TTC549 (cell line): ENCODE measurements around the gene UPK1A.

Source experiments
- FAIRE-seq: peaks from 2 replicates; lab custom pipeline; 2012; peaks lifted over from hg19 to GRCh38; lab: Jason Lieb, UNC

Gene UPK1A

DNA sequence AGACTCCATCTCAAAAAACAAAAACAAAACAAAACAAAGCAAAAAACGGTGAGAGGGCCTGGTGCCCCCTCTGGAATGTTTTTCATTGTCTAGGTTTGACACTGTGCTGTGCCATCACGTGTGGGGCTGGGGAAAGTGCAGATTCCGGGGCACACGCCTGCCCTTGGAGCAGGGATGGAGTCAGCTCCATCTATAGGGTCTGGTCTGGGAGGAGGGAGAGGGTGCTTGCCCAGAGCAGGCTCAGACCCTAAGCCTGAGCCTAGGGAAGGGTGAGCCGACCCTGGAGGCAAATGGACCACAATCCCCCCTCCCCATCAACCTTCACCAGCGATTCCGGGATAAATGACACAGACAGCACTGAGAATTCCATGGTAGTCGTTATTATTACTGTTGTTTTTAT, 27.1 kb downstream of the UPK1A start:
- no peak for FAIRE-seq

GRCh38 chr19:35693835-35694599, 27.7 kb downstream of the UPK1A start:
- no peak for FAIRE-seq

- FAIRE-seq = no peak
Measured at GRCh38 chr19:35695895-35696422, 29.6 kb downstream of the UPK1A start.

DNA sequence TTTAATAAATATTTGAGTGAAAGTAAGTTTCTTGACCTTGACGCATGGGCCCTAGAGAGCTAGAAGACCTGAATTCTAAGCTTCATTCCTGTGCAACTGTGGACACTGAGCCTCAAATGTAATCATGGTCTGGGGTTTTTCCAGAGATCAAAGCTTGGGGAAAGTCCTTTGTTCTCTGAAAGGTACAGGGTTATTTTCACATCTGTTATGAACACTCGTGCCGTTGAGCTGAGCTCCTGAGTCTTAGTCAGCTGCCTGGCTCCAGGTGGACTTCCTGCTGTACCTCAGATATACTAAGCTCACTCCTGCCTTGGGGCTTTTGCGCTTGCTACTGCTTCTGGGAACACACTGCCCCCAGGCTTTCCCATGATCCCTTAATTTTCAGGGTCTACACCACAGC, 30.5 kb downstream of the UPK1A start:
- no peak for FAIRE-seq

- FAIRE-seq = peak; percentile 93
Measured at GRCh38 chr19:35702223-35703012, 36.1 kb downstream of the UPK1A start.

DNA sequence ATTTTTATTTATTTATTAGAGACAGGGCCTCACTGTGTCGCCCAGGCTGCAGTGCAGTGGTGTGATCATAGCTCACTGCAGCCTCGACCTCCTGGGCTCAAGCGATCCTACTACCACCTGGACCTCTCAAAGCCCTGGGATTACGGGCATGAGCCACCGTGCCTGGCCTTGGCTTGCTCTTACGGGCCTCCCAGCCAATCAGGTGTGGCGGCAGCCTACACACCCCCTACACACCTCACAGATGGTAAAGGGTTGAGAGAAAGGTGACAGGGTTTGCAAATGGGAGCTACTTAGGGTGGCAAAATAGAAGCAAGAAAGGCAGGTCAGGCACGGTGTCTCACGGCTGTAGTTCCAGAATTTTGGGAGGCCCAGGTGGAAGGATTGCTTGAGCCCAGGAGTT, 37.0 kb downstream of the UPK1A start:
- no peak for FAIRE-seq

DNA sequence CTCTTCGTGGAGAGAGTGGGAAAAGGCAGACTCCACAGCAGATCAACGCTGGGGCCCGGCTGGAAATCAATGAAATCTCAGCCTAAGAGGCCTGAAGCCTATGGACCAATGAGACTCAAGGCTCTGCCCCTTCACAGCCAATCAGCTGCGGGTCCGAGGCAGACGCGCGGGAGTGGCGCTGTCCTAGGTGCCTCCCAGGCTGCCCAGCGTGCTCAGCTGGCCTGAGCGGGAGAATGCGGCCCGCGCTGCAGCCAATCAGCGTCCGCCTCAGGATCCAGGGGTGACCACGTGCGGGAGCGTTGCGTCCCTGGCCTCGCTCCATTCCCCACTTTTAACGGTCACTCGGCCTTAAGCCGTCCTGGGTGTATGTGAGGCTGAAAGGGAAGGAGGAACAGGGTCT, 37.9 kb downstream of the UPK1A start, which contains the start of gene ZBTB32:
ZBTB32 (plus strand) TSS at position 341 of the 400 bp plus-strand sequence. CDS start 10,069 bp downstream, outside the sequence.
- no peak for FAIRE-seq

GRCh38 chr19:35708391-35708790, 42.1 kb downstream of the UPK1A start:
- no peak for FAIRE-seq

DNA sequence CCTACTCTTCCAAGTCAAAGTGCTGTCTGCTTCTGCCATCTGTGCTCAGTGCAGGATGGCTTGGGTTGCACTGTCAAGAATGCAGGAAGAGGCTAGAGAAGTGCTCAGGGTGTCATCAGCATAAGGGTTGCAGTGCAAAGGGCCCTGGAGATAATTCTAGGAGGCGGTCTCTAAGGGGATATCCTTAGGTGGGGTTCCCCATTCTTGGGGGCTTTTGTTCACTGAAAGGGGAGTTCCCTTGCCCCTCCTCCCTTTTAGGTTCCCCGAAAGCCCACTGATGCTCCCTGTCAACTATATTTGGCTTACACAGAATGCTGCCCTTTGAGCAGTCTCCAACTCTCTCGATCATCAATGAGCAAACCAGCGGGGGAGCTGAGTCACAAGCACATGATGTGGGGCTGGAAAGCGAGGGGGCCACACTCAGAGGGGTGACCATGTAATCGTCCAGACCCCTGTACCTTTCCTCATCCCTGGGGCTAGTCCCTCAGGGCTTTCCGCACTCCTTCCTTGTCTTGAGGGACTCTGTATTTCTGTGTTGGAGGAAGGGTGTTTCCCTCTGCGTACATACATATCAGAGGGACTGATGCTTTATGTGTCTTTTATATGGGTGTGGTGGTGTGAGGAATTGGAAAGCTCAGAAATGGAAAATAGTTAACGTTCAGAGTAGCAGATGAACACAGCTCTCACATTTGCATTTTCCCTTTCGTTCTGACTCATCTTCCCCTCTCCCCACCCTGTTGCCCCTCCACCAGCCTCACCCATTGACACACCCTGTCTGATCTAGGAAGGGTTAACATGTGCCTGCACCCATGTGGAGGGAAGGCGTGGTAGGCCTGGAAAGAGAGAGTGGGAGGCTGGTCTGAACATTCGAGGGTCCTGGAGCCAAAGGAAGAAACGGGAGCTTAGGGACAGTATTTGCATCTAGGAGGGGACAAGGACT, 44.7 kb downstream of the UPK1A start:
- no peak for FAIRE-seq

GRCh38 chr19:35712567-35713505, 46.5 kb downstream of the UPK1A start:
- FAIRE-seq = no peak

DNA sequence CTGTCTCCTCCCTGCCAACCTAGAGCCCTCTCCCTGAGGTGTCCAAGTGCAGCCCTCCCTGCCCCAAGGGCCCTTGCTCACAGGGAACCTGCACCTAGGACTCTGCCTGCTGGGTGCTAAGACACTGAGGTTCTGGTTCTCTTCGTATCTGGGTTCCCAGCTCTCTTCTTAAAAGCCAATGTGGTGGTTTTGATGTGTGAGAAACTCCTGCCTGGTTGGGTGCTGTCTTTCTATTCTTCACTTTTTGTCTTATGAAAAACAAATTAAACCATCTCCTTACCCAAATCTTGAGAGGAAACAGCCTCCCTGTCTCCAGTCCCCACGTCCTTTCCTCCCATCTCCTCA, 47.2 kb downstream of the UPK1A start:
- no peak for FAIRE-seq

GRCh38 chr19:35713904-35714495, 47.7 kb downstream of the UPK1A start:
- FAIRE-seq = no peak

GRCh38 chr19:35714601-35715354, 48.5 kb downstream of the UPK1A start:
- no peak for FAIRE-seq

GRCh38 chr19:35715355-35715809, 49.1 kb downstream of the UPK1A start:
- FAIRE-seq = no peak

- FAIRE-seq = no peak
Measured at GRCh38 chr19:35715981-35716800, 49.9 kb downstream of the UPK1A start.

DNA sequence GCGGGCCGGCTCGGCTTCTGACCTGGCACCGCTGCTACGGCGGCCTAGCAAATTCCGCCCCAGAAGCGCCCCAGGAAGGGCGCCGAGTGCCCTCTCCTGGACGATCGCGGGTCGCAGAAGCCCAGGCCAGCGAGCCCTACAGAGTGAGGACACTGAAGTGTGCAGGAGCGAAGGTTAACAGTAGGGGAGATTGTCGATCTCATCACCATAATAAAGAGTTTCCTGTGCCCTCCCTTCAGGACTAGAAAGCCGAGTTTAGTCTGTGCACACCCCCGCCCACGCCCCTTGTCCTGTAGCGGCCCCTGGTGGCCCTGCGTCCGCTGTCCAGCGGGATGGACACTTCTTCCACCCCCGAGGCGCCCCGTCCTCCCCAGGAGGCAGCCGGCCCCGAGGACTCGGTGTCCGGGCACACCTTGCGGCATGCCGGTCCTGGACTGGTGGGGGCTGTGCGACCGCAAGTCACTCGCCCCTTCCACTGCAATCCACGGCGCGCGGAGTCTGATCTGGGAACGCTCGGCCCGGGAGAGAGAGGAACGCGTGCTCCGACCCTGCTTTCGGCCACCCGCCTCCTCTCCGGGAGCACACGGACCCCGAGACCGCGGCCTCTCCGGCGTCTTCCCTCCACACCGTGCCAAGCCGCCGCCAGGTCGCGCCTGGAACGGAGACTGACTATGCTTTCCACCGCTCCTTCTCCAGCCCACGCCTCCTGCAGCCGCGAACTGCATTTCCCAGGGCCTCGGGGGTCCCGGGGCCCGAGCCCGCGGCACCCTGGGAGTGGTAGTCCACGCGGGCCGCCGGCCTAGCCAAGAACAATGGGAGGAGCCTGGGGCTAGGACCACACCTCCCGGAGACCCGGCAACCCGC, 50.7 kb downstream of the UPK1A start:
- FAIRE-seq = no peak

DNA sequence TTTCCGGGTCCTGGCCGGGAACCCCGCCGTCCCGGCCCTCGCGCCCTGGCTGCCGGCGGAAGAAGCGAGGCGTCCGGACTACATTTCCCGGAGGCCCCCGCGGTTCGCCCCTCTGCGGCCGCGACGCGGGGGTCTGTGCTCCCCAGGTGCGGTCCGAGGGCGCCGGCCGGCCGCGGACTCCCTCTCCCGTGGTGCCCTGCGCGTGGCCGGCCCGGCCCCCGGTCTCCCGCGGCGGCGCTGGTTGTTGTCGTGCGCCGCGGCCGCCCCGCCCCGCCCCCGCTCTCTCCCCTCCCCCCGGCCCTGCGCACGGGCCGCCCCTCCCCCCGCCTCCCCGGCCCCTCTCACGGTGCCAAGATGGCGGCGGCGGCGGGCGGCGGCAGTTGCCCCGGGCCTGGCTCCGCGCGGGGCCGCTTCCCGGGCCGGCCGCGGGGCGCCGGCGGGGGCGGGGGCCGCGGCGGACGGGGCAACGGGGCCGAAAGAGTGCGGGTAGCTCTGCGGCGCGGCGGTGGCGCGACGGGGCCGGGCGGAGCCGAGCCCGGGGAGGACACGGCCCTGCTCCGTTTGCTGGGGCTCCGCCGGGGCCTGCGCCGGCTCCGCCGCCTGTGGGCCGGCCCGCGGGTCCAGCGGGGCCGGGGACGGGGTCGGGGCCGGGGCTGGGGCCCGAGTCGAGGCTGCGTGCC, 51.5 kb downstream of the UPK1A start, which contains the start of gene KMT2B:
KMT2B (plus strand) TSS at position 339 of the 680 bp plus-strand sequence; CDS start at position 355, 16 bp downstream.
- FAIRE-seq = no peak
